HG03520 (cell line): ENCODE data around the gene CNTN3.

ENCODE experiments used
- ATAC-seq: cut with Tn5 transposase; IDR thresholded peaks from one replicate; pipeline ENCODE4 v1.9.1; 2021; ENCODE audit warnings: mild to moderate bottlenecking, moderate library complexity; ENCODE audit not compliant: unreplicated experiment

The CNTN3 gene

GRCh38 chr3:74613060-74613459 is 1.4 kb downstream of the CNTN3 start:
- ATAC-seq, result no peak

DNA sequence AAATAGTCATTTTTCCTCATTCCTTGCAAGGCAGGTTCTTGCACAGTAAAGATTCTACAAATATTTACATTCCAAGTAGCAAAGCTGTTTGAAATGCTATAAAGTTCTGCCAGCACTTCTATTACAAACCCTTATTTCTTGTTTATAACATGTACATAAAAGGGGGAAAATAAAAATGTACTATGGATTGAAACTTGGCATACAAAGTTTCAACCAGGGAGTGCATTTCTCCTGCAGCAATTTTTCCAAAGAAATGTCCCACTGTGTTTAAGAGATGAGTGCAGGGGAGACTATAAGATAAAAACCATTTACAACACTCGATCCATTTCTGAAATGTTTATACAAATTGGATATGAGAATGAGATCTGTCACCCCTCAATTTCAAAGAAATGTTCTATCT is 3.3 kb downstream of the CNTN3 start:
- no peak for ATAC-seq

- ATAC-seq, result no peak
These were observed 6.7 kb downstream of the CNTN3 start for GRCh38 chr3:74607803-74608202.

- no peak for ATAC-seq
These were observed 7.5 kb downstream of the CNTN3 start for GRCh38 chr3:74606996-74607395.

GRCh38 chr3:74605437-74605836 is 9.0 kb downstream of the CNTN3 start:
- ATAC-seq, result no peak

- no peak for ATAC-seq
These were observed 11.2 kb downstream of the CNTN3 start for GRCh38 chr3:74603292-74603691.

DNA sequence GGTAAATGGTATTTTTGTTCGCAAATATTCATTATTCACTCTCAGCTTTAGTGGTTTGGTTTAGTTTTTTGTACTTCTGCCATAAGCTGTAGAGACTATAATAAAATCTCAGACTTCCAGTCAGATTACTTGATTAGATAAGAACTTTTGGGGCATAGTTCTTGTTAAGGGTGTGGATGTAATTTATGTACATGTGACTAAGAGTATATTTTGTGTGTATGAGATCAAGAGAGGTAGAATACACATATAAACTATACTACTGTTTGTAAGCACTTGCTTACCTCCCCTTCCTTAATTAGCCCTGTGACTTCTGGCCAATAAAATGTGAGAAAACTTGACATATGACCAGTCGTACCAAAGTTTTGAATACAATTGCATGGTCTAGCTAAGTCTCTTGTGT is 12.0 kb downstream of the CNTN3 start:
- ATAC-seq, result no peak

- ATAC-seq, result no peak
These were observed 12.7 kb downstream of the CNTN3 start for GRCh38 chr3:74601793-74602192.

DNA sequence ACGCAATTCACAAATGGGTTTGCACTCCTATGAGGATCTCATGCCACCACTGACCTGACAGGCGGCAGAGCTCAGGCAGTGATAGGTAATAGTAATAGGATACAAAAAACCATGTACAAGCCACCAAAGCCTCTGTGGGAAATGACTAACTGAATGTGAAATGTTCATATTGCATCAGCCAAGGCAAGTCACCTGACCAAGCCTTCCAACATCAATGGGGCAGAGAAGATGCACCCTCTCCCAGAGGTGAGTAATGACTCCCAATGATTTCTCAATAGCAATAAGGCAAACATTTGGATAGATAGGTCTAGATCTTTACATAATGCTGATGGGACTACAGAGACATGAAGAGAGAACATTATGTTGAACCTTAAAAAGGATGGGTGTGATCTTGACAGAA is 14.9 kb downstream of the CNTN3 start:
- no peak for ATAC-seq

- ATAC-seq, result no peak
These were observed 21.3 kb downstream of the CNTN3 start for GRCh38 chr3:74593152-74593551.

DNA sequence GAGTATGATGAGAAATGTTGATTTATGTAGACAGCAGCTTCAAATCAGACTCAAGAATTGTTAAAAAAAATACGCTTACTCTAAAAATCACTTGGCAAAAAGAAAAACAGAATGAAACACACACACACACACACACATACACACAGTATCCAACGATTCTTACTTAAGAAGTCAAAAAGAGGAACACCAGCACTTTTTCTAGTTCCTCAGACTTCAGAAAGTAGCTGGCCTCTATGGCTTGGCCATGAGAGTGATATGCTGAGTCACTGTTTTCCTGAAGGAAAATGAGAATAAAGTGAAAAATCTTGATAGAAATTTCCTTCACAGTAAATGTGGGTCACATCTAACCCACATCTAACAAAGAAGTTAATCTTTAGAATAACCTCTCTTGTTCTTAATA is 22.1 kb downstream of the CNTN3 start:
- ATAC-seq, result no peak

DNA sequence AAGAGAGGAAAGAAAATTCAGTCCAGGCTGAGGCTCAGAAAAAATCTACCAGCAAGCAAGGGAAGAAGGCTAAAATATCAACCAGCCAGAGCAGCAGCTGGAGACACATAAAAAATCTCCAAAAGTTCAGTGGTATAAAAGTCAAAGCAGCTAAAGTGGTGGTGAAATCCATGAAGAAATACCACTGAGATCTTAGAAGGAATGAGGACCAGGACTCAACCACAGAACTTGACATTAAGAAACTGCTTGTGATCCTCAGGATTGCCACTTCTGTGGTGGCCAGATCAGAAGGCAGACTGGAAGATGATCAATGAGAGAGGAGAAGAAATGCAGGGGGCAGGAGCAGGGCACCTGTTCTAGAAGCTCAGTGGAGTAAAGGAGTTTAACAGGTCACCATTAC is 22.5 kb downstream of the CNTN3 start:
- ATAC-seq, result no peak

DNA sequence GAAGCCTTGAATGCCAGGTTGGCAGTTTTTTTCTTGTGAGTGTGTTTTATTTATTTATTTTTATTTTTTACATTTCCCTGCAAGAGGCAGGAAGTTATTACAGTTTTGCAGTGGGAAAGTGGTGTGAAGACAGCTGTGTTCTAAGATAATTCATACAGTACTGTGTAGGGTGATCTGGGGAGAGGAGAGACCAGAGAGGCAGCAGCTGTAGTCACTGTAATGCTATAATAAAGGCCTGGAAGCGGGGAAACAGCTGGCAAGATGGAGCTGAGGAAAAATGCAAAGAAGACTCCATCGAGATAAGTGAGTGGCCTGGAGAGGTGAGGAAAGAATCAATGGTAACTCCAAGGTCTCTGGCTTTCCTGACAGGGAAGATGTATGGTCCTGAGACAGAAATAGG is 23.1 kb downstream of the CNTN3 start:
- ATAC-seq, result no peak

GRCh38 chr3:74590620-74591262 is 23.7 kb downstream of the CNTN3 start:
- no peak for ATAC-seq

GRCh38 chr3:74584782-74585181 is 29.7 kb downstream of the CNTN3 start:
- ATAC-seq, result no peak

DNA sequence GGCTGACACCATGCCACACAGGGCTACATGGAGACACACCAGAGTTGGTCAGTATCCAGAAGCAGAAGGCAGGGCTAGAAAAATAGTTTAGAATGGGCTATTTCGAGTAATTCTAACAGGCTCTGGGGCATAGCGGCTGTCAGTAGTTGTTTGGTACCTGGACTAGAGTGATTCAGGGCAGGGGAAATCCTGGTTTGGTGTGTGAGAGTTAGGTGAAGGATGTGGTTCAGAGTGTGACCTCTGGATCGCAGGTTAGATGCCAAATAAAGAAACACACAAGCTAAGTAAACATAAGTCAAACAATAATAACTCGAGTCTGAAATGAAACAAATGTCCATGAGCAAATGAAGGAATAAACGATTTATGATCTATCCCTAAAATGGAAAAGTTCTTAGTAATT is 31.5 kb downstream of the CNTN3 start:
- ATAC-seq, result no peak

DNA sequence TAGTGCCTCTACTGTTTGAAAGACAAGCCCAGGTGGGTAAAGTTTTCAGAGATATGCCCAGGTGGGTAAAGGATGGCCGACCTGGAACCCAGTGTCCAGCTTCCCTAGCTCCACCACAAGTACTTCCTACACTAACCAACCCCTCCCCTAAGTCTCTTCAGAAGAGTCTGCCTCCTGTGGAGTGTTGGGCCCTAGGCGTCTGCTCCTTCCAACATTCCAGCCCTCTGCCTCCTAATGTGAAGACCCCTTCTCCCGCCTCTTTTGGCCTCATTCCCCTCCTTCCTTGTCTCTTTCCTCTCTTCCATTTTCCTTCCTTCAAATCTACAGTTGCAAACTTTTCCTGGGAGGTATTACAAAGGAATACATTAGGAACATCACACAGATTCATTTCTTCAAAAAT is 38.6 kb downstream of the CNTN3 start:
- ATAC-seq, result no peak

GRCh38 chr3:74571118-74571517 is 43.3 kb downstream of the CNTN3 start:
- ATAC-seq, result no peak
